Endothelial cell (in vitro differentiated cells): Measurements from ENCODE around the gene ZNF195. TPM values are rescaled to one million over a fixed set of nuclear protein-coding genes. Genes with fewer than 3 reads are reported as not detected.

Source experiments
- DNase-seq: peaks from one replicate; pipeline ENCODE4 v3.0.0; 2021; ENCODE audit warnings: low spot score
- H3K27ac Mint-ChIP-seq: one replicate; pipeline ENCODE4 v1.8.0; 2021; ENCODE audit warnings: mixed read lengths, inconsistent platforms; ENCODE audit not compliant: unreplicated experiment
- H3K27me3 Mint-ChIP-seq: one replicate; pipeline ENCODE4 v1.8.0; 2021; ENCODE audit warnings: mild to moderate bottlenecking, moderate library complexity, mixed read lengths, inconsistent platforms; ENCODE audit not compliant: unreplicated experiment
- H3K36me3 Mint-ChIP-seq: one replicate; pipeline ENCODE4 v1.8.0; 2021; ENCODE audit warnings: mild to moderate bottlenecking, low read depth, mixed read lengths, inconsistent platforms; ENCODE audit not compliant: unreplicated experiment
- H3K4me1 Mint-ChIP-seq: one replicate; pipeline ENCODE4 v1.8.0; 2021; ENCODE audit warnings: mild to moderate bottlenecking, mixed read lengths, inconsistent platforms; ENCODE audit not compliant: unreplicated experiment
- H3K4me3 Mint-ChIP-seq: one replicate; pipeline ENCODE4 v1.8.0; 2021; ENCODE audit warnings: mild to moderate bottlenecking, mixed read lengths, inconsistent platforms; ENCODE audit not compliant: unreplicated experiment
- H3K9me3 Mint-ChIP-seq: one replicate; pipeline ENCODE4 v1.8.0; 2021; ENCODE audit warnings: mixed read lengths, inconsistent platforms; ENCODE audit not compliant: unreplicated experiment
- total RNA-seq: library from RNA; stranded (reverse); fragmentation: NEBNext Ultra II Directional; extraction: Animal tissue kit (Norgen Biotek cat#: 25700); gene quantifications from one replicate; pipeline ENCODE4 v1.2.1, GENCODE V29; 2021; ENCODE audit not compliant: unreplicated experiment
- TF ChIP-seq, protein P1 (sequence below): fragments of 200-600 bp; sonication (generic); IDR thresholded peaks from one replicate; pipeline ENCODE4 v1.5.0; 2021; ENCODE audit warnings: antibody characterized with exemption; ENCODE audit not compliant: unreplicated experiment

The ZNF195 gene
- total RNA-seq, 1 donor from 2014 or later: 46.0 TPM

GRCh38 chr11:3344327-3345174 lies 34.4 kb downstream of the ZNF195 start:
- no peak overlapping the region for H3K27ac Mint-ChIP-seq

DNA sequence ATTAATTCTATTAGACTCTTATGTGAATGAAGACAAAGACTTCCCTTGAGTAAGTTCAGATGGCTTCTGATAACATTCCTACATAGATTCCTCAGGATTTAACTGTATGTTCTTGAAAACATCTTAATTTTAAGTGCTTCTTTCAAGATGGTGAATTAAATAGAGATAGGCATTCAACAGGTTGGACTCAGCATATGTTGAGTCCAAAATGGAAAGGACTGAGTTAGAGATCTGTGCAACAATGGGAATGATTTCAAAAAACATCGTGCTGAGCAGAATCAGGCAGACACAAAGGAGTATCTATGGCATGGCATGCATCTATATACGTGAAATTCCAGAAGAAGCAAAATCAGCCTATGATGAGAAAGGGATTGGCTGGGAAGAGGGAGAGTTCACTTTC lies 36.2 kb downstream of the ZNF195 start:
- H3K9me3 Mint-ChIP-seq: no peaks in the 10 kb centered on the region
- peaks cover 5% of the 10 kb centered on the region for H3K27me3 Mint-ChIP-seq

More at GRCh38 chr11:3344327-3345174, 34.4 kb downstream of the ZNF195 start:
- Mint-ChIP-seq H3K9me3 (no peaks in the 10 kb centered on the region), H3K36me3 (peaks cover 7% of the 10 kb centered on the region), H3K4me1 (no peaks in the 10 kb centered on the region), H3K4me3 (no peak overlapping the region), H3K27me3 (peaks cover 2% of the 10 kb centered on the region)
- DNase-seq: no peak
- TF ChIP-seq, protein P1, sequence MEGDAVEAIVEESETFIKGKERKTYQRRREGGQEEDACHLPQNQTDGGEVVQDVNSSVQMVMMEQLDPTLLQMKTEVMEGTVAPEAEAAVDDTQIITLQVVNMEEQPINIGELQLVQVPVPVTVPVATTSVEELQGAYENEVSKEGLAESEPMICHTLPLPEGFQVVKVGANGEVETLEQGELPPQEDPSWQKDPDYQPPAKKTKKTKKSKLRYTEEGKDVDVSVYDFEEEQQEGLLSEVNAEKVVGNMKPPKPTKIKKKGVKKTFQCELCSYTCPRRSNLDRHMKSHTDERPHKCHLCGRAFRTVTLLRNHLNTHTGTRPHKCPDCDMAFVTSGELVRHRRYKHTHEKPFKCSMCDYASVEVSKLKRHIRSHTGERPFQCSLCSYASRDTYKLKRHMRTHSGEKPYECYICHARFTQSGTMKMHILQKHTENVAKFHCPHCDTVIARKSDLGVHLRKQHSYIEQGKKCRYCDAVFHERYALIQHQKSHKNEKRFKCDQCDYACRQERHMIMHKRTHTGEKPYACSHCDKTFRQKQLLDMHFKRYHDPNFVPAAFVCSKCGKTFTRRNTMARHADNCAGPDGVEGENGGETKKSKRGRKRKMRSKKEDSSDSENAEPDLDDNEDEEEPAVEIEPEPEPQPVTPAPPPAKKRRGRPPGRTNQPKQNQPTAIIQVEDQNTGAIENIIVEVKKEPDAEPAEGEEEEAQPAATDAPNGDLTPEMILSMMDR: no peak

GRCh38 chr11:3341298-3341697 lies 37.6 kb downstream of the ZNF195 start:
- Mint-ChIP-seq H3K36me3 (peaks cover 3% of the 10 kb centered on the region), H3K27me3 (peaks cover 5% of the 10 kb centered on the region), H3K27ac (no peak overlapping the region), H3K4me3 (no peak overlapping the region), H3K9me3 (no peaks in the 10 kb centered on the region), H3K4me1 (no peaks in the 10 kb centered on the region)
- TF ChIP-seq, protein P1: peak; percentile 85
- DNase-seq: peak; percentile 75

More for the DNA sequence above, 36.2 kb downstream of the ZNF195 start:
- Mint-ChIP-seq H3K4me1 (no peaks in the 10 kb centered on the region), H3K36me3 (peaks cover 10% of the 10 kb centered on the region), H3K27ac (no peak overlapping the region), H3K4me3 (no peak overlapping the region)
- no peak for DNase-seq
- TF ChIP-seq, protein P1: no peak

GRCh38 chr11:3340025-3340424 lies 38.9 kb downstream of the ZNF195 start:
- no peak for DNase-seq
- Mint-ChIP-seq H3K27ac (no peak overlapping the region), H3K27me3 (peaks cover 3% of the 10 kb centered on the region), H3K36me3 (peaks cover 3% of the 10 kb centered on the region), H3K9me3 (no peaks in the 10 kb centered on the region), H3K4me1 (no peaks in the 10 kb centered on the region), H3K4me3 (no peak overlapping the region)
- TF ChIP-seq, protein P1: no peak

- no peak overlapping the region for H3K27ac Mint-ChIP-seq
- no peaks in the 10 kb centered on the region for H3K9me3 Mint-ChIP-seq
- H3K27me3 Mint-ChIP-seq: peaks cover 3% of the 10 kb centered on the region
- no peak overlapping the region for H3K4me3 Mint-ChIP-seq
- DNase-seq: no peak
- TF ChIP-seq, protein P1: no peak
- peaks cover 3% of the 10 kb centered on the region for H3K36me3 Mint-ChIP-seq
- no peaks in the 10 kb centered on the region for H3K4me1 Mint-ChIP-seq
Observed at GRCh38 chr11:3339340-3339624, 39.7 kb downstream of the ZNF195 start.
